ENCODE data around the gene PERM1.
A peak's percentile ranks its signal among the peaks of the same experiment; 100 is the strongest.

The PERM1 gene

DNA sequence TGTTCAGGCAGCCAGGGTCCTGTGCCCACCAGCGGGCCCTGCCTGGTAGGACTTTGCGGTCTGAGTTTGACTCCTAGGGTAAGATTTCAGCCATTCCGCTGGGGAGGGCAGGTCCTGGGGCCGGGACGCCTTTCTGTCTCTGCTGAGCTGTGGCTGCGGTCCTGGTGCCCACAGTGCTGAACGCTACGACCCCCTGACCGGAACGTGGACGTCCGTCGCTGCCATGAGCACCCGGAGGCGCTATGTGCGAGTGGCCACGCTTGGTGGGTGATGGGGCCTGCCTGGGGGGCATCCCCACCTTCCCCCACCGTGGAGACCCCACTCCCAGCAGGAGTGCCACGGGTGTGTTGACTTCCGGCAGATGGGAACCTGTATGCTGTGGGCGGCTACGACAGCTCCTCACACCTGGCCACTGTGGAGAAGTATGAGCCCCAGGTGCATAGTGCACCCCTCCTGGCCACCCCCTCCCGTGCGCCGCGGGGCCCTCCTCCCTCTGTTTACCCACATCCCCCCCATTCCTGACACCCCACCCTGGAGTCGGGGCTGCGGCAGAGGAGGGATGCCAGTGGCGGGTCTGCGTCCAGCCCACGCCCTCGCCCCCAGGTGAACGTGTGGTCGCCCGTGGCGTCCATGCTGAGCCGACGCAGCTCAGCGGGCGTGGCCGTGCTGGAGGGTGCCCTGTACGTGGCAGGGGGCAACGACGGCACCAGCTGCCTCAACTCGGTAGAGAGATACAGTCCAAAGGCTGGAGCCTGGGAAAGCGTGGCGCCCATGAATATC, 18.0 kb downstream of the PERM1 start:
- peaks cover 6 to 18% of the 10 kb centered on the region in 2 donors for H3K36me3 Mint-ChIP-seq
- no peak for ATAC-seq (replicated peaks)
- H3K27ac Mint-ChIP-seq: no peak overlapping the region
- H3K27me3 Mint-ChIP-seq: peaks cover 7 to 8% of the 10 kb centered on the region in 2 donors
- no peak overlapping the region for H3K4me3 Mint-ChIP-seq
- no peaks in the 10 kb centered on the region for H3K9me3 Mint-ChIP-seq
- DNase-seq: no peak
- peaks cover 9 to 36% of the 10 kb centered on the region in 2 donors for H3K4me1 Mint-ChIP-seq

DNA sequence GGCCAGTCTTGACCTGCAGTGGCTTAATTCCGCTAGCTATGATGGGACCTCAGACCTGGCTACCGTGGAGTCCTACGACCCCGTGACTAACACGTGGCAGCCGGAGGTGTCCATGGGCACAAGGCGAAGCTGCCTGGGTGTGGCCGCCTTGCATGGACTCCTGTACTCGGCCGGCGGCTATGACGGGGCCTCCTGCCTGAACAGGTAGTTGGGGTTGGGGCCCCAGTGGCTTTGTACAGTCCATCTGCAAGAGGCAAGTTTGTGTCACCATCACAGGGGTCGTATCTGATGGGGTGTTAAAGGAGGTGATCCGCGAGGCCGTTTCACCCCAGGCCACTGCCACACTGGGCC, 18.6 kb downstream of the PERM1 start:
- no peak overlapping the region for H3K4me3 Mint-ChIP-seq

DNA sequence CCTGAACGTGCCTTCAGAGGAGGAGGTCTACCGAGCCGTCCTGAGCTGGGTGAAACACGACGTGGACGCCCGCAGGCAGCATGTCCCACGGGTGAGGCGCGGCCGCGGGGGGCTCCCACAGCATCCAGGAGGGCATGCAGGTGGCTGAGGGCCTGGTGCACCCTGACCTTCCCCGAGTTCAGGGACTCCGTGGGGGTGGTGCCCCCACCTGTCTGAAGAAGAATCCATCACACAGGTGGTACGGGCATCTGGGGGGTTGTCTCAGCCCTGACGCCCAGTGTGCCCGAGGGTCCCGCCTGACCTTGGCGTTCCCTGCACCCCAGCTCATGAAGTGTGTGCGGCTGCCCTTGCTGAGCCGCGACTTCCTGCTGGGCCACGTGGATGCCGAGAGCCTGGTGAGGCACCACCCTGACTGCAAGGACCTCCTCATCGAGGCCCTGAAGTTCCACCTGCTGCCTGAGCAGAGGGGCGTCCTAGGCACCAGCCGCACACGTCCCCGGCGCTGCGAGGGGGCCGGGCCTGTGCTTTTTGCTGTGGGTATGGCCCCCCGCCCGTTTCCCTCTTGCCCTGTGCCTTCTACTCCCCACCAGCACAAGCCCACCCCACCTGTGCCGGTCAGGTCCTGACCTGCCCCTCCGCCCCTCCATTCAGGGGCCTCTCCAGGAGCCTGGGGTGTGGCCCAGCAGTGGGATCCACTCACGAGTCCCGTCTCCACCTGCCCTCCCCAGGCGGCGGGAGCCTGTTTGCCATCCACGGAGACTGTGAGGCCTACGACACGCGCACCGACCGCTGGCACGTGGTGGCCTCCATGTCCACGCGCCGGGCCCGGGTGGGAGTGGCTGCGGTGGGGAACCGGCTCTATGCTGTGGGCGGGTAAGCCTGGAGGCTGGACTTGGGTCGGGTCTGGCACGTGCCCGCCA, 19.3 kb downstream of the PERM1 start:
- DNase-seq (no peak), ATAC-seq (replicated peaks) (no peak)
- H3K36me3 Mint-ChIP-seq: peaks cover 7 to 24% of the 10 kb centered on the region in 2 donors
- H3K9me3 Mint-ChIP-seq: no peaks in the 10 kb centered on the region
- peaks cover 13 to 47% of the 10 kb centered on the region in 2 donors for H3K4me1 Mint-ChIP-seq
- no peak overlapping the region for H3K27ac Mint-ChIP-seq
- H3K27me3 Mint-ChIP-seq: no peaks in the 10 kb centered on the region
- H3K4me3 Mint-ChIP-seq: peak overlapping the region; percentile 69 to 70

More for the DNA sequence above, 18.6 kb downstream of the PERM1 start:
- H3K36me3 Mint-ChIP-seq: peaks cover 6 to 21% of the 10 kb centered on the region in 2 donors
- ATAC-seq (replicated peaks) (no peak), DNase-seq (no peak)
- H3K4me1 Mint-ChIP-seq: peaks cover 11 to 42% of the 10 kb centered on the region in 2 donors
- H3K27me3 Mint-ChIP-seq: peaks cover 1 to 2% of the 10 kb centered on the region in 2 donors
- no peaks in the 10 kb centered on the region for H3K9me3 Mint-ChIP-seq
- no peak overlapping the region for H3K27ac Mint-ChIP-seq

DNA sequence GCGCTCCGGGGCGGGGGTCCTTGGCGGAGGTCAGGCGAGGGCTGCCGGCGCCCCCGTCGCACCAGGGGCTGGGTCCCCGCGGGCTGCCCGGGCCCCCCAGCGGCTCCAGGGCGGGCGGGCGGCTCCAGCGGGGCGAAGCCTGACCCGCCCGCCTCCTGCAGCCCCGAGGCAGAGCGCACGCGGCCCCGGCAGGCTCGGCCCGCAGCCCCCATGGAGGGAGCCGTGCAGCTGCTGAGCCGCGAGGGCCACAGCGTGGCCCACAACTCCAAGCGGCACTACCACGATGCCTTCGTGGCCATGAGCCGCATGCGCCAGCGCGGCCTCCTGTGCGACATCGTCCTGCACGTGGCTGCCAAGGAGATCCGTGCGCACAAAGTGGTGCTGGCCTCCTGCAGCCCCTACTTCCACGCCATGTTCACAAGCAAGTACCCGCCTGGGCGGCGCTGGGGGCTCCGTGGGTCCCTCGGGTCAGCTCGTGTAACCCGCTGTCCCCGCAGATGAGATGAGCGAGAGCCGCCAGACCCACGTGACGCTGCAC, 20.7 kb downstream of the PERM1 start:
- H3K36me3 Mint-ChIP-seq: peaks cover 16 to 32% of the 10 kb centered on the region in 2 donors
- peak overlapping the region; percentile 62 to 69 for H3K4me3 Mint-ChIP-seq
- no peak for DNase-seq
- ATAC-seq (replicated peaks): no peak
- peaks cover 21 to 52% of the 10 kb centered on the region in 2 donors for H3K4me1 Mint-ChIP-seq
- no peaks in the 10 kb centered on the region for H3K27me3 Mint-ChIP-seq
- no peak overlapping the region for H3K27ac Mint-ChIP-seq
- H3K9me3 Mint-ChIP-seq: no peaks in the 10 kb centered on the region

DNA sequence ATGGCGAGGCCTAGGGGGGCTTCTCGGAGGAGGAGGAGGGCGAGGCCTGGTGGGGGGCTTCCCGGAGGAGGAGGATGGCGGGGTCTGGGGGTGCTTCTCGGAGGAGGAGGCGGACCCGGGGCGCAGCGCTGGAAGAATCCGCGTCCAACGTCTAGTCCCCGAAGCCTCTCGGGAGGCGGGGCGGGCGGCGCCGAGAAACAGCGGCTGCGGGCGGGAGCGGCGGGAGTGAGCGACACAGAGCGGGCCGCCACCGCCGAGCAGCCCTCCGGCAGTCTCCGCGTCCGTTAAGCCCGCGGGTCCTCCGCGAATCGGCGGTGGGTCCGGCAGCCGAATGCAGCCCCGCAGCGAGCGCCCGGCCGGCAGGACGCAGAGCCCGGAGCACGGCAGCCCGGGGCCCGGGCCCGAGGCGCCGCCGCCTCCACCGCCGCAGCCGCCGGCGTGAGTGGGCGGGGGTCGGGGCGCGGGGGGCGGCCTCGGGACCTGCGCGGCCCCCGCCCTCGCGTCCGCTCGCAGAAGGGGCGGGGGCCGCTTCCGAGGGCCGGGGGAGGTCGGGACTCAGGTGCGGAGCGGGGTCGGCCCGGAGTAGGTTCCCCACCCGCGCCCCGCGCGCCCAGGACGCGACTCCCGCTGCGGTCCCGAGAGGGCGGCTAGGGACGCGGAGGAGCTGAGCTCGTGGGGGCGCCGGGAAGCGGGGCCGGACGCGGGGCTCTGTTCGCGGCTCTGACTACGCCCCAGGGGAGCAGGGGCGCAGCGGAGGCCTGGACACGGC, 21.3 kb downstream of the PERM1 start, which contains the start of gene KLHL17:
Gene KLHL17, plus strand, starts transcription at position 222 of the 769 bp plus-strand sequence. Its CDS starts 110 bp downstream, at position 332.
- peak; percentile 64 to 69 for ATAC-seq (replicated peaks)
- Mint-ChIP-seq H3K9me3 (no peaks in the 10 kb centered on the region), H3K27ac (peak within 1 kb of the TSS; percentile 81), H3K36me3 (peaks cover 21 to 35% of the 10 kb centered on the region in 2 donors), H3K4me3 (peak within 1 kb of the TSS; percentile 86 to 96), H3K4me1 (peaks cover 18 to 51% of the 10 kb centered on the region in 2 donors), H3K27me3 (no peaks in the 10 kb centered on the region)
- peak; percentile 75 for DNase-seq

DNA sequence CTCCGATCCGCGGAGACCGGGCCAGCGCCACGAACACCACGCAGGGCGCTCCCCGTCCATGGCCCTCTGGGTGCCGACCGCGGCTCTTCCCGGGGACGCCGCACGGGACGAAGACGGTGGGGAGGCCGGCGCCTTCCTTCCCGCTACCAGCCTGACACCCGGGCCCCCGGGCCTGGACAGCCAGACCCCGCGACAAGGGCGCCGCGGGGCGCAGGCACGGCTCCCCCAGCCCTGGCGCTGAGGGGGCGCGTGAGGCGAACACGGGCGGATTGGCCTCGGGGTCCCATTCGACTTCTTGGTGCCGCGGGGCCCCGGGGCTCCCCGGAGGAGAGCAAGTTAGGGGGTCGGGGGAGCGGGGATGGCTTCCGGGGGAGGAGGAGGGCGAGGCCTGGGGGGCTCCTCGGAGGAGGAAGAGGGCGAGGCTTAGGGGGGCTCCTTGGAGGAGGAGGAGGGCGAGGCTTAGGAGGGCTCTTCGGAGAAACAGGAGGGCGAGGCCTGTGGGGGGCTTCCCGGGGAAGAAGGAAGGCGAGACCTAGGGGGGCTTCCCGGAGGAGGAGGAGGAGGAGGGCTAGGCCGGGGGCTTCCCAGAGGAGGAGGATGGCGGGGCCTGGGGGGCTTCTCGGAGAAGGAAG, 22.0 kb downstream of the PERM1 start:
- DNase-seq: no peak
- no peaks in the 10 kb centered on the region for H3K9me3 Mint-ChIP-seq
- H3K27ac Mint-ChIP-seq: peak overlapping the region; percentile 81
- no peaks in the 10 kb centered on the region for H3K27me3 Mint-ChIP-seq
- peaks cover 21 to 51% of the 10 kb centered on the region in 2 donors for H3K4me1 Mint-ChIP-seq
- peaks cover 25 to 37% of the 10 kb centered on the region in 2 donors for H3K36me3 Mint-ChIP-seq
- no peak for ATAC-seq (replicated peaks)
- peak overlapping the region; percentile 86 to 96 for H3K4me3 Mint-ChIP-seq

DNA sequence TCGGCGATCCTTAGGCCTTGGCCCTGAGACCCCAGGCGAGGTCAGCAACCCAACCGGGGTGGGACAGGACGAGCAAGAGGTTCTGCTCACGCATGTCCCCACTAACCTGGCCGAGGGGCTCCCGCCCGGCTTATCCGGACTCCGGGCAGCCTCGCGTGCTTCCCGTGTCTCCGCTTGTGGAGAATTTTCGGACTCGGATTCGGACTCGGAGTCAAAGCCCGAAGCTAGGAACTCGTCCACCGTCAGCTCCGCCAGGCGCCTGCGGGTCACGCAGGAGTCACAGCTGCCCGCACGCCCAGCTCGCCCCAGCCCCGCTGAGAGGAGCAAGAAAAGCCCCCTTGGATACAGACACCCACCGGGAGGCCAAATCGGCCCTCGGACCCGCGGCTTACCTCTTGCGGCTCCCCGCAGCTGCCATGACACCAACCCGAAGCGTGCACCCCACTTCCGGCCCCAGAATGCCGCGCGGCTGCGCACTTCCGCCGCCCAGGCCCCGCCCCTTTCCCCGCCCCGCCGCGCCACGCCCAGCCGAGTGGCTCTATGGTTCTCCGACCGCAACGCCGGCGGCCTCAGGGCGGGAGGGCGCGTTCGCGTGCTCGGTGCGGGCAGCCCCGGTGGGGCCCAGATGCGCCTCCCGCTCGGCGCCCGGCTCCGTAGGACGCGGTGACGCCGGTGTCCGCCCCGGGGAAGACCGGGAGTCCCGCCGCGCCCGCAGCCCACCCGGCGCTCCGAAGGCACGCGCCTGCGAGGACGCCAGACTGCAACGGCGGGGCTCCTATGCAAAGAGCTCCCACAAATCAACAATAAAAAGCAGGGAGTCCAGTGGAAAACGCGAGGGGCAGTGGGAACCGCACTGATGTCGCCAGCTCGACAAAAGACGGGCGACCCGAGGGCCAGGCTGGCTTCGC, 22.8 kb downstream of the PERM1 start, which contains the start of gene NOC2L:
Gene NOC2L, minus strand, starts transcription at position 434 of the 908 bp plus-strand sequence. Its CDS starts 16 bp downstream, at position 418.
- ATAC-seq (replicated peaks) (peak; percentile 87 to 91), DNase-seq (peak; percentile 88)
- H3K27ac Mint-ChIP-seq: peak within 1 kb of the TSS; percentile 90
- peaks cover 33 to 45% of the 10 kb centered on the region in 2 donors for H3K36me3 Mint-ChIP-seq
- no peaks in the 10 kb centered on the region for H3K27me3 Mint-ChIP-seq
- peak within 1 kb of the TSS; percentile 86 to 96 for H3K4me3 Mint-ChIP-seq
- no peaks in the 10 kb centered on the region for H3K9me3 Mint-ChIP-seq
- H3K4me1 Mint-ChIP-seq: peaks cover 21 to 56% of the 10 kb centered on the region in 2 donors

DNA sequence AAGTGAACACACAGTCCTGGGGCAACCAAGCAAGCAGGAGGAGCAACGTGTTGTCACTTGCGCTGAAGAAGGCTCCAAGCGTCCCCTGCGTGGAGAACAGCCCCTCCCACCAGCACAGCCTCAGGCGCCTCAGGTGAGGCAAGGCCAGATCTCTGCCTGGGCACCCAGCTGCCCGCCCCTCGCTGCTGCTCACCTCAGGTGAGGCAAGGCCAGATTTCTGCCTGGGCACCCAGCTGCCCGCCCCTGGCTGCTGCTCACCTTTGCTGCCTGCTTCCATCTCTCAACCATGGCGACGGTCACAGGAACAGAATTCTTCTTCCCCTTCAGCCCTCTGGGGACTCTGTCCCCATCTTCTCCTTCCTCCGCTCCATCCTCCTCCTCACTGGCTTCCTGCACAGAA, 25.3 kb downstream of the PERM1 start:
- peaks cover 20 to 53% of the 10 kb centered on the region in 2 donors for H3K4me1 Mint-ChIP-seq
- H3K27ac Mint-ChIP-seq: no peak overlapping the region
- no peaks in the 10 kb centered on the region for H3K27me3 Mint-ChIP-seq
- ATAC-seq (replicated peaks) (no peak), DNase-seq (no peak)
- H3K4me3 Mint-ChIP-seq: no peak overlapping the region
- peaks cover 38 to 49% of the 10 kb centered on the region in 2 donors for H3K36me3 Mint-ChIP-seq
- H3K9me3 Mint-ChIP-seq: no peaks in the 10 kb centered on the region

DNA sequence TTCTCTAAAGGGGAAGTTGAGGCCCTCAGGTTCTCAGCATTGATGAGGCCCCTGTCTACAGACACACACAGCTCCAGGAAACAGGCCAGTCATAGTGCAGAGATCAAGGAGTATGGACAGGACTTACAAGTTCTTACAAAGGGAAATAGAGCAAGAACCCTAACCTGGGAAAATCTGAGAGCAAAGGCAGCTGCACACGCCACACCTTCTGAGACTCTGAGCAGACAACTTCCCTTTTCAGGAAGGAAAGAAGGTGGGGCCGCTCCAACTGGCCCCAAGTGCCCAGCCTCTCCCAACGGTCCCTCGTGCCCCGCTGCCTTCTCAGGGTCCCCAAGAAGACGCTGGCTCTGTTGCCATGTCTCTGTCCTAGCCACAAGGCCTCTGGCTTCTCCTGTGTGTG, 26.4 kb downstream of the PERM1 start:
- Mint-ChIP-seq H3K27me3 (no peaks in the 10 kb centered on the region), H3K4me1 (peaks cover 23 to 48% of the 10 kb centered on the region in 2 donors), H3K36me3 (peaks cover 48 to 60% of the 10 kb centered on the region in 2 donors), H3K4me3 (no peak overlapping the region), H3K9me3 (no peaks in the 10 kb centered on the region), H3K27ac (no peak overlapping the region)
- DNase-seq (no peak), ATAC-seq (replicated peaks) (no peak)

DNA sequence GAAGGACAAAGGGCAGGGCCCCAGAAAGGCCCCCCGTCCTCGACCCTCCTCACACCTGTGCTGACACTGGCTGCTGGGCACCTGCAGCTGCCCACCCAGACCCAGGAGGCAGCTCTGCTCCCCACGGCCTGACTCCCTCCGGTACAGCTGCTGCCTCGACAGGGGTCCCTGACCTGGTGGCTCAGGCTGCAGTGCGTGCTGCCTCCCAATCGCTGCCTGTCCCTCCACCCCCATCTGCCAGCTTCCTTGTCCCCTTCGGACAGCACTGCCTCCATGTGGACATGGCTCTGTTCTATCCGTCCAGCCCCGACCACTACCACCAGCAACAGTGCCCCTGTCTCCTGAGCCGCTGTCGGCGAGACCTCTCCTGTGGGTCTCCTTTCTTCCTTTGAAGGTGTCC, 27.0 kb downstream of the PERM1 start:
- Mint-ChIP-seq H3K36me3 (peaks cover 50 to 66% of the 10 kb centered on the region in 2 donors), H3K27me3 (no peaks in the 10 kb centered on the region), H3K9me3 (no peaks in the 10 kb centered on the region), H3K4me3 (no peak overlapping the region), H3K27ac (no peak overlapping the region), H3K4me1 (peaks cover 23 to 48% of the 10 kb centered on the region in 2 donors)
- ATAC-seq (replicated peaks) (no peak), DNase-seq (no peak)

DNA sequence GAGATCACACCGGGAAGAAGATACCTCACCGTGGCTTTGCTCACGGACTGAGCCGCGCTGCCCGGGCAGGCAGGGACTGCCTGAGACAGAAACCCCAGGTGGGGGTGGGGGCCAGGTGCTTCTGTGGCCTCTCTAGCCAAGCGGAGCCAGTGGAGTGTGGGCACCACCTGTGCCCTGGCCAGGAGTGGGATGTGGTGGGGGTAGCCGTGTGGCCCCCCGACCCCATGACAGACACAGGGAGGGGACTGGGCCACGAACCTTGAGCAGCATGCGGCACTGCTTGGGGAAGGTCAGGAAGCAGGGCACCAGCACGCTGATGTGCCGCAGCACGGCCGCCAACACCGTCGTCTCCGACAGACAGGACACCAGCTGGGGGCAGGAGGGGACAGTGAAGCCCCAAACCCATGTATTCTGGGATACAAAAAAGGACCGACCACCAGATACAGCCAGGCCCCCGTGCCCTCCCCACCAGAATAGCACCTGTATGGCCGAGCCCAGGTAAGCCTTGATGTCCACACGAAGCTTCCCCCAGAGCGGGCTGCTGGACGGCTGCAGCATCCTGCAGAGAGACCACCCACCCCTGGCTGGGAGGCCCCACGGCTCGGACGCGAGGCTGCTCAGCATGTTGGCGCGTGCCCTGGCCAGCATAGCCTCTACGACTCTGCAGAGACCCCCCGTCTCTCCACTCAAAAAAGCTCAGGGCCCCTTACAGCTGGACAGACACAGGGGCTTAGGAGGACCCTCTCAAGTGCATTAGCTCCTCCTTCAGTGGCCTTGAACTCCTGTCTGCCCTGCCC, 28.2 kb downstream of the PERM1 start:
- no peak for ATAC-seq (replicated peaks)
- H3K27me3 Mint-ChIP-seq: no peaks in the 10 kb centered on the region
- H3K4me3 Mint-ChIP-seq: no peak overlapping the region
- DNase-seq: no peak
- H3K36me3 Mint-ChIP-seq: peaks cover 62 to 78% of the 10 kb centered on the region in 2 donors
- H3K4me1 Mint-ChIP-seq: peaks cover 23 to 40% of the 10 kb centered on the region in 2 donors
- H3K27ac Mint-ChIP-seq: no peak overlapping the region
- H3K9me3 Mint-ChIP-seq: no peaks in the 10 kb centered on the region

DNA sequence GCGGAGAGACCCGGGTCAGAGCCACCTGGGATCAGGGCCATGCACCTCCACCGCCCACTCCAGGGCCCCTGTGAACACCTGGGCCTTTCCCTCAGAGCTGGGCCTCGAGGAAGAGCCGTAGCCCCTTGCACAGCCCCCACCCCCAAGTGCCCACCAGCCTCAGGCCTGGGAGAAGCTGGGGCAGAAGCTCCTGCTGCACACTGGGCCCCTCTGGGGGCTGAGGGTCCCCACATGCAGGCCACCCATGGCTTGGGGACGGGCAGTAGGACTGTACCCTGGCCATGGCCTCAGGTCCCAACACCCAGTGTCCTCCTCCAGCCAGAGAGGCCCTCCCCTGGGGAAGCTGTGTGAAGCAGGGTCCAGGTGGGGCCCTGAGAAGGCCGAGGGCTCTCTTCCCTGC, 29.3 kb downstream of the PERM1 start:
- Mint-ChIP-seq H3K27ac (no peak overlapping the region), H3K4me1 (peaks cover 18 to 31% of the 10 kb centered on the region in 2 donors), H3K36me3 (peaks cover 69 to 83% of the 10 kb centered on the region in 2 donors), H3K9me3 (no peaks in the 10 kb centered on the region), H3K27me3 (no peaks in the 10 kb centered on the region), H3K4me3 (no peak overlapping the region)
- no peak for DNase-seq
- no peak for ATAC-seq (replicated peaks)
